ENCODE measurements around the gene F2RL2. TPM values are rescaled to one million over a fixed set of nuclear protein-coding genes. Genes with fewer than 3 reads are reported as not detected.
"Not testable (repeated sequence)": the region's sequence is repeated elsewhere in the genome, so short reads cannot be mapped to it uniquely, and the experiment has no call there.

Gene F2RL2
- total and polyA plus RNA-seq, 9 donors: 0.84 to 3.2 (median 1.0) TPM

- Histone ChIP-seq H3K36me3 (ENCODE audit: control insufficient read depth, insufficient read depth, low read length) (no peaks in the 10 kb centered on the region), H3K4me3 (ENCODE audit: low read length) (no peak overlapping the region), H3K27me3 (ENCODE audit: control insufficient read depth, insufficient read depth, low read length) (no peaks in the 10 kb centered on the region), H3K9me3 (replicated peaks; ENCODE audit: control insufficient read depth, low read depth, low read length) (no peaks in the 10 kb centered on the region), H3K27ac (ENCODE audit: low read length) (peak overlapping the region; percentile 23), H3K4me1 (ENCODE audit: control insufficient read depth, insufficient read depth, low read length) (peaks cover 4% of the 10 kb centered on the region)
- WGBS (ENCODE audit: insufficient coverage): 6% methylated on average over 7 of the region's 9 CpGs
- DNase-seq: peak; percentile 65
These were observed 15.8 kb downstream of the F2RL2 start for GRCh38 chr5:76607353-76607871.

GRCh38 chr5:76606701-76607100, 16.5 kb downstream of the F2RL2 start:
- H3K27ac ChIP-seq (ENCODE audit: low read length): no peak overlapping the region
- DNase-seq: no peak
- no CpG with 5 or more reads among the region's 2 CpGs for WGBS (ENCODE audit: insufficient coverage)

GRCh38 chr5:76604838-76605237, 18.4 kb downstream of the F2RL2 start:
- Histone ChIP-seq H3K27me3 (ENCODE audit: control insufficient read depth, insufficient read depth, low read length) (no peaks in the 10 kb centered on the region), H3K36me3 (ENCODE audit: control insufficient read depth, insufficient read depth, low read length) (no peaks in the 10 kb centered on the region), H3K4me3 (ENCODE audit: low read length) (no peak overlapping the region), H3K27ac (ENCODE audit: low read length) (no peak overlapping the region), H3K4me1 (ENCODE audit: control insufficient read depth, insufficient read depth, low read length) (peaks cover 4% of the 10 kb centered on the region), H3K9me3 (replicated peaks; ENCODE audit: control insufficient read depth, low read depth, low read length) (no peaks in the 10 kb centered on the region)
- no peak for DNase-seq
- 0% methylated on average over 1 of the region's 2 CpGs for WGBS (ENCODE audit: insufficient coverage)

More at GRCh38 chr5:76606701-76607100, 16.5 kb downstream of the F2RL2 start:
- peaks cover 4% of the 10 kb centered on the region for H3K4me1 ChIP-seq (ENCODE audit: control insufficient read depth, insufficient read depth, low read length)
- H3K27me3 ChIP-seq (ENCODE audit: control insufficient read depth, insufficient read depth, low read length): no peaks in the 10 kb centered on the region
- H3K4me3 ChIP-seq (ENCODE audit: low read length): no peak overlapping the region
- H3K9me3 ChIP-seq (replicated peaks; ENCODE audit: control insufficient read depth, low read depth, low read length): no peaks in the 10 kb centered on the region
- H3K36me3 ChIP-seq (ENCODE audit: control insufficient read depth, insufficient read depth, low read length): no peaks in the 10 kb centered on the region

GRCh38 chr5:76603991-76604390, 19.2 kb downstream of the F2RL2 start:
- H3K9me3 ChIP-seq (replicated peaks; ENCODE audit: control insufficient read depth, low read depth, low read length); H3K4me1 ChIP-seq (ENCODE audit: control insufficient read depth, insufficient read depth, low read length); H3K27ac ChIP-seq (ENCODE audit: low read length); H3K27me3 ChIP-seq (ENCODE audit: control insufficient read depth, insufficient read depth, low read length); H3K36me3 ChIP-seq (ENCODE audit: control insufficient read depth, insufficient read depth, low read length); DNase-seq; H3K4me3 ChIP-seq (ENCODE audit: low read length): not testable (repeated sequence)
- no CpG with 5 or more reads among the region's 1 CpG for WGBS (ENCODE audit: insufficient coverage)

- no CpG with 5 or more reads among the region's 2 CpGs for WGBS (ENCODE audit: insufficient coverage)
- Histone ChIP-seq H3K27me3 (ENCODE audit: control insufficient read depth, insufficient read depth, low read length) (no peaks in the 10 kb centered on the region), H3K4me3 (ENCODE audit: low read length) (no peak overlapping the region), H3K36me3 (ENCODE audit: control insufficient read depth, insufficient read depth, low read length) (no peaks in the 10 kb centered on the region), H3K4me1 (ENCODE audit: control insufficient read depth, insufficient read depth, low read length) (no peaks in the 10 kb centered on the region), H3K27ac (ENCODE audit: low read length) (no peak overlapping the region), H3K9me3 (replicated peaks; ENCODE audit: control insufficient read depth, low read depth, low read length) (no peaks in the 10 kb centered on the region)
- no peak for DNase-seq
These were observed 21.0 kb downstream of the F2RL2 start for GRCh38 chr5:76602094-76602726.

GRCh38 chr5:76601470-76601869, 21.7 kb downstream of the F2RL2 start:
- WGBS (ENCODE audit: insufficient coverage): 0% methylated on average over 2 of the region's 3 CpGs
- H3K27ac ChIP-seq (ENCODE audit: low read length): no peak overlapping the region
- H3K9me3 ChIP-seq (replicated peaks; ENCODE audit: control insufficient read depth, low read depth, low read length): no peaks in the 10 kb centered on the region
- H3K27me3 ChIP-seq (ENCODE audit: control insufficient read depth, insufficient read depth, low read length): no peaks in the 10 kb centered on the region
- no peaks in the 10 kb centered on the region for H3K36me3 ChIP-seq (ENCODE audit: control insufficient read depth, insufficient read depth, low read length)
- DNase-seq: peak; percentile 74
- H3K4me3 ChIP-seq (ENCODE audit: low read length): no peak overlapping the region
- H3K4me1 ChIP-seq (ENCODE audit: control insufficient read depth, insufficient read depth, low read length): no peaks in the 10 kb centered on the region

GRCh38 chr5:76600716-76601115, 22.5 kb downstream of the F2RL2 start:
- Histone ChIP-seq H3K4me3 (ENCODE audit: low read length) (no peak overlapping the region), H3K4me1 (ENCODE audit: control insufficient read depth, insufficient read depth, low read length) (no peaks in the 10 kb centered on the region), H3K36me3 (ENCODE audit: control insufficient read depth, insufficient read depth, low read length) (no peaks in the 10 kb centered on the region), H3K27me3 (ENCODE audit: control insufficient read depth, insufficient read depth, low read length) (no peaks in the 10 kb centered on the region), H3K27ac (ENCODE audit: low read length) (no peak overlapping the region), H3K9me3 (replicated peaks; ENCODE audit: control insufficient read depth, low read depth, low read length) (no peaks in the 10 kb centered on the region)
- no peak for DNase-seq
- 58% methylated on average over 3 of the region's 4 CpGs for WGBS (ENCODE audit: insufficient coverage)

GRCh38 chr5:76598531-76598930, 24.7 kb downstream of the F2RL2 start:
- no peaks in the 10 kb centered on the region for H3K9me3 ChIP-seq (replicated peaks; ENCODE audit: control insufficient read depth, low read depth, low read length)
- H3K4me1 ChIP-seq (ENCODE audit: control insufficient read depth, insufficient read depth, low read length): no peaks in the 10 kb centered on the region
- 100% methylated on average over 1 of the region's 2 CpGs for WGBS (ENCODE audit: insufficient coverage)
- DNase-seq: no peak
- H3K4me3 ChIP-seq (ENCODE audit: low read length): no peak overlapping the region
- no peak overlapping the region for H3K27ac ChIP-seq (ENCODE audit: low read length)
- no peaks in the 10 kb centered on the region for H3K36me3 ChIP-seq (ENCODE audit: control insufficient read depth, insufficient read depth, low read length)
- H3K27me3 ChIP-seq (ENCODE audit: control insufficient read depth, insufficient read depth, low read length): no peaks in the 10 kb centered on the region

GRCh38 chr5:76595755-76596481, 27.3 kb downstream of the F2RL2 start:
- WGBS (ENCODE audit: insufficient coverage): no CpG with 5 or more reads among the region's 3 CpGs
- Histone ChIP-seq H3K4me3 (ENCODE audit: low read length) (no peak overlapping the region), H3K27me3 (ENCODE audit: control insufficient read depth, insufficient read depth, low read length) (no peaks in the 10 kb centered on the region), H3K9me3 (replicated peaks; ENCODE audit: control insufficient read depth, low read depth, low read length) (no peaks in the 10 kb centered on the region), H3K36me3 (ENCODE audit: control insufficient read depth, insufficient read depth, low read length) (no peaks in the 10 kb centered on the region), H3K4me1 (ENCODE audit: control insufficient read depth, insufficient read depth, low read length) (no peaks in the 10 kb centered on the region), H3K27ac (ENCODE audit: low read length) (no peak overlapping the region)
- DNase-seq: no peak

- 60% methylated on average over 1 of the region's 4 CpGs for WGBS (ENCODE audit: insufficient coverage)
These were observed 29.1 kb downstream of the F2RL2 start for GRCh38 chr5:76594107-76594506.

More at GRCh38 chr5:76594107-76594506, 29.1 kb downstream of the F2RL2 start:
- no peaks in the 10 kb centered on the region for H3K4me1 ChIP-seq (ENCODE audit: control insufficient read depth, insufficient read depth, low read length)
- no peaks in the 10 kb centered on the region for H3K27me3 ChIP-seq (ENCODE audit: control insufficient read depth, insufficient read depth, low read length)
- H3K9me3 ChIP-seq (replicated peaks; ENCODE audit: control insufficient read depth, low read depth, low read length): no peaks in the 10 kb centered on the region
- H3K27ac ChIP-seq (ENCODE audit: low read length): no peak overlapping the region
- no peak overlapping the region for H3K4me3 ChIP-seq (ENCODE audit: low read length)
- H3K36me3 ChIP-seq (ENCODE audit: control insufficient read depth, insufficient read depth, low read length): no peaks in the 10 kb centered on the region
- DNase-seq: peak; percentile 72

Measured in muscle of leg (tissue), 11 donors.